CD8-positive, alpha-beta memory T cell (primary cell): ENCODE data around the gene KIF1C. TPM values are rescaled to one million over a fixed set of nuclear protein-coding genes. Genes with fewer than 3 reads are reported as not detected.

Source experiments
- CTCF ChIA-PET: fragments of 350-600 bp; sonication (Branson Sonifier 250); formaldehyde crosslinking; loops from one replicate; lab custom pipeline; 2021; ENCODE audit warnings: antibody characterized with exemption; lab: Charles Lee
- POLR2A ChIA-PET: fragments of 350-600 bp; sonication (Branson Sonifier 250); formaldehyde crosslinking; loops from one replicate; lab custom pipeline; 2021; ENCODE audit warnings: antibody characterized with exemption; lab: Charles Lee
- DNase-seq, 5 donors: peaks; one replicate each; pipeline versions ENCODE4 v3.0.0 to v3.0.0-alpha.2; 2020 to 2022; ENCODE audit warnings: mixed read lengths in 1 of 5
- H3K27ac ChIP-seq: one replicate; pipeline ENCODE4 v1.7.0; 2013; ENCODE audit warnings: low read depth, mild to moderate bottlenecking, low read length, moderate library complexity
- H3K27me3 ChIP-seq: 2 replicates; pipeline ENCODE4 v1.7.0; 2013; ENCODE audit warnings: low read length, mild to moderate bottlenecking; ENCODE audit not compliant: insufficient read depth, poor library complexity, severe bottlenecking
- H3K36me3 ChIP-seq: 2 replicates; pipeline ENCODE4 v1.7.0; 2013; ENCODE audit warnings: mild to moderate bottlenecking, low read length, moderate library complexity; ENCODE audit not compliant: insufficient read depth
- H3K4me1 ChIP-seq: 2 replicates; pipeline ENCODE4 v1.7.0; 2013; ENCODE audit warnings: mild to moderate bottlenecking, low read length, moderate library complexity; ENCODE audit not compliant: insufficient read depth
- H3K4me3 ChIP-seq: 2 replicates; pipeline ENCODE4 v1.7.0; 2013; ENCODE audit warnings: mild to moderate bottlenecking, low read length
- H3K9me3 ChIP-seq: 2 replicates; pipeline ENCODE4 v1.7.0; 2013; ENCODE audit warnings: mild to moderate bottlenecking, low read length
- H3K27ac Mint-ChIP-seq, 8 donors: one replicate each; pipeline ENCODE4 v1.8.0; 2020 to 2021; ENCODE audit warnings: mixed read lengths in 8 of 8, mild to moderate bottlenecking in 6 of 8, inconsistent platforms in 3 of 8, moderate library complexity in 3 of 8
- H3K27me3 Mint-ChIP-seq, 2 donors: one replicate each; pipeline ENCODE4 v1.8.0; 2020 to 2021; ENCODE audit warnings: mixed read lengths in 2 of 2, mild to moderate bottlenecking in 1 of 2, moderate library complexity in 1 of 2
- H3K36me3 Mint-ChIP-seq, 3 donors: one replicate each; pipeline ENCODE4 v1.8.0; 2020 to 2021; ENCODE audit warnings: mixed read lengths in 3 of 3, inconsistent platforms in 1 of 3, mild to moderate bottlenecking in 1 of 3
- H3K4me1 Mint-ChIP-seq, 3 donors: one replicate each; pipeline ENCODE4 v1.8.0; 2020 to 2021; ENCODE audit warnings: mixed read lengths in 3 of 3, inconsistent platforms in 1 of 3, mild to moderate bottlenecking in 1 of 3
- H3K4me3 Mint-ChIP-seq, 7 donors: one replicate each; pipeline ENCODE4 v1.8.0; 2020 to 2021; ENCODE audit warnings: mixed read lengths in 7 of 7, mild to moderate bottlenecking in 6 of 7, moderate library complexity in 4 of 7, inconsistent platforms in 2 of 7
- H3K9me3 Mint-ChIP-seq, 5 donors: one replicate each; pipeline ENCODE4 v1.8.0; 2020 to 2022; ENCODE audit warnings: mixed read lengths in 5 of 5, mild to moderate bottlenecking in 3 of 5, moderate library complexity in 2 of 5, inconsistent platforms in 1 of 5
- polyA plus RNA-seq: library from polyadenylated mRNA; unstranded; fragments of 300-500 nt; fragmentation: Illumina TruSeq; gene quantifications from one replicate; pipeline ENCODE4 v1.2.3, GENCODE V29; 2021
- total RNA-seq, 2 experiments: library from RNA; stranded (reverse); gene quantifications; one replicate each; pipeline ENCODE4 v1.2.3, GENCODE V29; 2021

Gene KIF1C
- total and polyA plus RNA-seq, 3 experiments from 2014 or later = 8.0 to 77.3 (median 73.4) TPM

- no peaks in the 10 kb centered on the region for H3K27me3 ChIP-seq
- ChIA-PET CTCF (interaction anchor here (1.1 to 1.9 kb wide), 8 partner anchors 9 to 89 kb away, joined by 3 to 7 read pairs (median 4); partner anchors contain the start of genes RNF167, SLC25A11, SLC52A1 and SPAG7), POLR2A (interaction anchor here (0.6 to 2.6 kb wide), 6 partner anchors 11 to 81 kb away, joined by 3 to 20 read pairs (median 6); partner anchors contain the start of genes CAMTA2, PFN1 and SPAG7)
- no peaks in the 10 kb centered on the region for H3K9me3 ChIP-seq
- H3K4me3 Mint-ChIP-seq = peak overlapping the region; percentile 73 to 86 (median 83)
- peaks cover 4% of the 10 kb centered on the region for H3K36me3 ChIP-seq
- H3K9me3 Mint-ChIP-seq = no peaks in the 10 kb centered on the region
- H3K36me3 Mint-ChIP-seq = peaks cover 0 to 25% (median 0%) of the 10 kb centered on the region in 3 donors
- peak overlapping the region in 2 of 8 donors; percentile 74 to 92 for H3K27ac Mint-ChIP-seq
- peaks cover 21% of the 10 kb centered on the region for H3K4me1 ChIP-seq
- H3K4me1 Mint-ChIP-seq = peaks cover 18 to 33% (median 26%) of the 10 kb centered on the region in 3 donors
- H3K4me3 ChIP-seq = peak overlapping the region; percentile 60
- peak overlapping the region; percentile 51 for H3K27ac ChIP-seq
- no peak for DNase-seq
- no peaks in the 10 kb centered on the region for H3K27me3 Mint-ChIP-seq
Observed at GRCh38 chr17:4998027-4998731, 429 bp downstream of the KIF1C start.

GRCh38 chr17:4998732-4999429, 1.1 kb downstream of the KIF1C start:
- Mint-ChIP-seq H3K27me3 (no peaks in the 10 kb centered on the region), H3K27ac (peak overlapping the region; percentile 2 to 92 (median 62)), H3K9me3 (no peaks in the 10 kb centered on the region), H3K4me1 (peaks cover 18 to 33% (median 26%) of the 10 kb centered on the region in 3 donors), H3K4me3 (peak overlapping the region; percentile 73 to 86 (median 83)), H3K36me3 (peaks cover 2 to 32% (median 2%) of the 10 kb centered on the region in 3 donors)
- ChIA-PET POLR2A (interaction anchor here (2.2 to 2.6 kb wide), 2 partner anchors 12 to 31 kb away, joined by 18 to 20 read pairs; partner anchors contain the start of genes CAMTA2 and SPAG7), CTCF (interaction anchor here (1.1 to 1.4 kb wide), 4 partner anchors 12 to 59 kb away, joined by 3 to 5 read pairs (median 4); partner anchors contain the start of genes RNF167, SLC25A11 and SLC52A1)
- H3K4me3 ChIP-seq = peak overlapping the region; percentile 60
- peak in 2 of 5 donors; percentile 11 to 45 for DNase-seq
- H3K27me3 ChIP-seq = no peaks in the 10 kb centered on the region
- peaks cover 21% of the 10 kb centered on the region for H3K4me1 ChIP-seq
- peak overlapping the region; percentile 51 for H3K27ac ChIP-seq
- H3K36me3 ChIP-seq = peaks cover 9% of the 10 kb centered on the region
- no peaks in the 10 kb centered on the region for H3K9me3 ChIP-seq

GRCh38 chr17:4999430-5000093, 1.8 kb downstream of the KIF1C start:
- Histone ChIP-seq H3K27ac (no peak overlapping the region), H3K27me3 (no peaks in the 10 kb centered on the region), H3K9me3 (no peaks in the 10 kb centered on the region), H3K4me1 (peaks cover 21% of the 10 kb centered on the region), H3K36me3 (peaks cover 15% of the 10 kb centered on the region), H3K4me3 (no peak overlapping the region)
- DNase-seq = peak in 1 of 5 donors; percentile 10
- peaks cover 18 to 33% (median 26%) of the 10 kb centered on the region in 3 donors for H3K4me1 Mint-ChIP-seq
- ChIA-PET CTCF (interaction anchor here (0.9 kb wide), 1 partner anchor 13 kb away, joined by 3 read pairs; no protein-coding TSS in a partner anchor), POLR2A (interaction anchor here (0.7 kb wide), 1 partner anchor 31 kb away, joined by 3 read pairs; no protein-coding TSS in a partner anchor)
- H3K4me3 Mint-ChIP-seq = peak overlapping the region; percentile 73 to 86 (median 83)
- H3K27me3 Mint-ChIP-seq = no peaks in the 10 kb centered on the region
- peaks cover 8 to 39% (median 9%) of the 10 kb centered on the region in 3 donors for H3K36me3 Mint-ChIP-seq
- no peaks in the 10 kb centered on the region for H3K9me3 Mint-ChIP-seq
- peak overlapping the region; percentile 2 to 81 (median 62) for H3K27ac Mint-ChIP-seq

- peak in 1 of 5 donors; percentile 36 for DNase-seq
- no peaks in the 10 kb centered on the region for H3K27me3 Mint-ChIP-seq
- H3K36me3 Mint-ChIP-seq = peaks cover 12 to 46% (median 14%) of the 10 kb centered on the region in 3 donors
- POLR2A ChIA-PET = interaction anchor here (0.7 kb wide), 1 partner anchor 32 kb away, joined by 3 read pairs; no protein-coding TSS in a partner anchor
- no peaks in the 10 kb centered on the region for H3K9me3 Mint-ChIP-seq
- no peak overlapping the region for H3K27ac ChIP-seq
- H3K36me3 ChIP-seq = peaks cover 21% of the 10 kb centered on the region
- no peaks in the 10 kb centered on the region for H3K9me3 ChIP-seq
- H3K27ac Mint-ChIP-seq = peak overlapping the region in 1 of 8 donors; percentile 30
- H3K4me1 Mint-ChIP-seq = peaks cover 18 to 31% (median 24%) of the 10 kb centered on the region in 3 donors
- no peak overlapping the region for H3K4me3 ChIP-seq
- CTCF ChIA-PET = interaction anchor here (0.9 kb wide), 1 partner anchor 14 kb away, joined by 3 read pairs; no protein-coding TSS in a partner anchor
- H3K27me3 ChIP-seq = no peaks in the 10 kb centered on the region
- peaks cover 21% of the 10 kb centered on the region for H3K4me1 ChIP-seq
- H3K4me3 Mint-ChIP-seq = peak overlapping the region in 4 of 7 donors; percentile 5 to 84 (median 78)
Observed at GRCh38 chr17:5000237-5000639, 2.5 kb downstream of the KIF1C start.

GRCh38 chr17:5002121-5002788, 4.5 kb downstream of the KIF1C start:
- no peak for DNase-seq
- Histone ChIP-seq H3K9me3 (no peaks in the 10 kb centered on the region), H3K27ac (no peak overlapping the region), H3K4me3 (no peak overlapping the region), H3K36me3 (peaks cover 23% of the 10 kb centered on the region), H3K4me1 (peaks cover 14% of the 10 kb centered on the region), H3K27me3 (no peaks in the 10 kb centered on the region)
- peak overlapping the region in 1 of 7 donors; percentile 59 for H3K4me3 Mint-ChIP-seq
- H3K9me3 Mint-ChIP-seq = no peaks in the 10 kb centered on the region
- H3K27me3 Mint-ChIP-seq = no peaks in the 10 kb centered on the region
- H3K36me3 Mint-ChIP-seq = peaks cover 14 to 58% (median 20%) of the 10 kb centered on the region in 3 donors
- ChIA-PET POLR2A (no interaction called here), CTCF (interaction anchor here (0.6 to 1.4 kb wide), 3 partner anchors 13 to 59 kb away, joined by 3 read pairs; no protein-coding TSS in a partner anchor)
- peaks cover 13 to 21% (median 21%) of the 10 kb centered on the region in 3 donors for H3K4me1 Mint-ChIP-seq
- H3K27ac Mint-ChIP-seq = no peak overlapping the region

- H3K9me3 Mint-ChIP-seq = no peaks in the 10 kb centered on the region
- peaks cover 13 to 21% (median 19%) of the 10 kb centered on the region in 3 donors for H3K4me1 Mint-ChIP-seq
- no peaks in the 10 kb centered on the region for H3K27me3 Mint-ChIP-seq
- no peak overlapping the region for H3K4me3 ChIP-seq
- peaks cover 23% of the 10 kb centered on the region for H3K36me3 ChIP-seq
- H3K4me3 Mint-ChIP-seq = peak overlapping the region in 1 of 7 donors; percentile 13
- ChIA-PET POLR2A (no interaction called here), CTCF (interaction anchor here (1.4 kb wide), 2 partner anchors 14 to 58 kb away, joined by 3 read pairs; no protein-coding TSS in a partner anchor)
- H3K36me3 Mint-ChIP-seq = peaks cover 14 to 69% (median 26%) of the 10 kb centered on the region in 3 donors
- DNase-seq = peak in 1 of 5 donors; percentile 36
- H3K27ac ChIP-seq = no peak overlapping the region
- peaks cover 11% of the 10 kb centered on the region for H3K4me1 ChIP-seq
- H3K9me3 ChIP-seq = no peaks in the 10 kb centered on the region
- no peaks in the 10 kb centered on the region for H3K27me3 ChIP-seq
- H3K27ac Mint-ChIP-seq = peak overlapping the region in 1 of 8 donors; percentile 9
Observed at GRCh38 chr17:5003214-5003867, 5.6 kb downstream of the KIF1C start.
